GM23248 (cell line): ENCODE data around the gene CCL22. TPM values are rescaled to one million over a fixed set of nuclear protein-coding genes. Genes with fewer than 3 reads are reported as not detected.
"Not testable (repeated sequence)": the region's sequence is repeated elsewhere in the genome, so short reads cannot be mapped to it uniquely, and the experiment has no call there.

Experiments used
- DNase-seq: peaks from one replicate; pipeline ENCODE4 v3.0.0-alpha.2; 2015
- H2AFZ ChIP-seq: fragments of 200-600 bp; sonication (generic); 2 replicates; pipeline ENCODE4 v1.6.1; 2016; ENCODE audit warnings: antibody characterized with exemption
- H3F3A ChIP-seq: fragments of 200-600 bp; sonication (generic); 2 replicates; pipeline ENCODE4 v1.6.1; 2016; ENCODE audit warnings: mild to moderate bottlenecking, antibody characterized with exemption, mixed run types; ENCODE audit not compliant: insufficient read depth
- H3K27ac ChIP-seq: fragments of 200-600 bp; sonication (generic); 2 replicates; pipeline ENCODE4 v1.5.1; 2016; ENCODE audit warnings: mild to moderate bottlenecking
- H3K27me3 ChIP-seq: fragments of 200-600 bp; sonication (generic); replicated peaks from 2 replicates; pipeline ENCODE4 v1.6.1; 2016; ENCODE audit warnings: mild to moderate bottlenecking; ENCODE audit not compliant: insufficient read depth
- H3K36me3 ChIP-seq: fragments of 200-600 bp; sonication (generic); 2 replicates; pipeline ENCODE4 v1.6.1; 2016; ENCODE audit warnings: low read depth, mild to moderate bottlenecking
- H3K4me1 ChIP-seq: fragments of 200-600 bp; sonication (generic); 2 replicates; pipeline ENCODE4 v1.6.1; 2016; ENCODE audit warnings: mild to moderate bottlenecking; ENCODE audit not compliant: insufficient read depth
- H3K4me2 ChIP-seq: fragments of 200-600 bp; sonication (generic); one replicate; pipeline ENCODE4 v1.6.1; 2016; ENCODE audit warnings: mild to moderate bottlenecking; ENCODE audit not compliant: unreplicated experiment
- H3K4me3 ChIP-seq: fragments of 200-600 bp; sonication (generic); 2 replicates; pipeline ENCODE4 v1.5.1; 2016; ENCODE audit warnings: mild to moderate bottlenecking
- H3K79me2 ChIP-seq: fragments of 200-600 bp; sonication (generic); 2 replicates; pipeline ENCODE4 v1.6.1; 2016; ENCODE audit warnings: mild to moderate bottlenecking; ENCODE audit not compliant: insufficient read depth
- H3K9ac ChIP-seq: fragments of 200-600 bp; sonication (generic); 2 replicates; pipeline ENCODE4 v1.6.1; 2016; ENCODE audit warnings: mild to moderate bottlenecking
- H3K9me2 ChIP-seq: fragments of 200-600 bp; sonication (generic); 2 replicates; pipeline ENCODE4 v1.6.1; 2016; ENCODE audit warnings: mixed run types, mild to moderate bottlenecking, moderate library complexity; ENCODE audit not compliant: insufficient read depth
- H3K9me3 ChIP-seq: fragments of 200-600 bp; sonication (generic); one replicate; pipeline ENCODE4 v1.6.1; 2017; ENCODE audit warnings: low read depth
- H4K20me1 ChIP-seq: fragments of 200-600 bp; sonication (generic); 2 replicates; pipeline ENCODE4 v1.6.0; 2016; ENCODE audit not compliant: insufficient read depth
- EZH2 ChIP-seq: fragments of 200-600 bp; sonication (generic); IDR thresholded peaks from 2 replicates; pipeline ENCODE4 v1.6.1; 2018; ENCODE audit warnings: antibody characterized with exemption, mild to moderate bottlenecking; ENCODE audit not compliant: insufficient read depth, poor library complexity, severe bottlenecking
- EZH2phosphoT487 ChIP-seq: fragments of 200-600 bp; sonication (generic); IDR thresholded peaks from 2 replicates; pipeline ENCODE4 v1.6.1; 2018; ENCODE audit warnings: antibody characterized with exemption, moderate library complexity, mild to moderate bottlenecking, low read depth; ENCODE audit not compliant: insufficient read depth
- WGBS, 2 experiments: methylation state at CpG; one replicate each; pipeline ENCODE4 v1.1.6; 2015 to 2017; ENCODE audit warnings: low lambda C conversion rate in 2 of 2, low coverage in 1 of 2; ENCODE audit errors: missing lambda C conversion rate in 2 of 2; 5-methylcytosine and 5-hydroxymethylcytosine counted together
- in situ Hi-C: fragments of 300-500 bp; cut with MboI; formaldehyde crosslinking; loops from 2 replicates; pipeline ENCODE4 v1.15.0; 2020
- polyA plus RNA-seq: library from polyadenylated mRNA; unstranded; fragments of >200 nt; fragmentation: Nextera tagmentation; extraction: Ambion mirVana; gene quantifications from 2 replicates; pipeline ENCODE4 v1.2.1, GENCODE V29; 2016
- total RNA-seq: library from RNA; depleted of rRNA; stranded (reverse); fragments of >200 nt; shearing (Covaris generic); gene quantifications from 2 replicates; pipeline ENCODE4 v1.2.3, GENCODE V29; 2014

Gene CCL22
- total and polyA plus RNA-seq, 2 experiments from 2014 or later: 0.10 TPM; not detected in 1

DNA sequence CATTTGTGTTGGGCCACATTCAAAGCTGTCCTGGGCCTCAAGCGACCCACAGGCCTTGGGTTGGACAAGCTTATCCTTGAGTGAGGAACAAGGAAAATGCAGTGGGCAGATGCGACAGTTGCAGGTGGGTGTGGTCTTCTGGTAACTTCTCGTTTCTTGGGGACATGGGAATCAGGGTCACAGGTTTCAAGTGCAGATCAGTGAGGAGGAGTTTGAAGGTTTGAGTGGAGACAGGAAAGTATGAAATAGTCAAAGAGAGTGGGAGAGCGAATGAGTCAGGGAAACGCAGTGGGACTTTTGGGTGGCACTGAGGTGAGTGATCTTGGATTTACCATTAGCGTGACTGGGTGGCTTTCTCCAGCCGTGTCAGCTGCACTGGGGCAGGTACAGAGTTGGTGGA, 15.4 kb upstream of the CCL22 start:
- Histone ChIP-seq H3F3A (peaks cover 23% of the 10 kb centered on the region), H3K27me3 (peaks cover 54% of the 10 kb centered on the region), H3K4me1 (peaks cover 20% of the 10 kb centered on the region), H3K36me3 (no peaks in the 10 kb centered on the region), H3K9me3 (no peaks in the 10 kb centered on the region), H3K79me2 (no peaks in the 10 kb centered on the region), H2AFZ (no peak overlapping the region), H3K4me2 (no peak overlapping the region), H3K9ac (no peak overlapping the region), H3K27ac (no peak overlapping the region), H4K20me1 (no peaks in the 10 kb centered on the region), H3K4me3 (no peak overlapping the region), H3K9me2 (no peaks in the 10 kb centered on the region)
- no peak for DNase-seq
- WGBS, 2 experiments: 93 to 94% methylated on average over 7 of the region's 7 CpGs
- in situ Hi-C loops: no loop called here
- TF ChIP-seq EZH2phosphoT487 (no peak), EZH2 (no peak)

DNA sequence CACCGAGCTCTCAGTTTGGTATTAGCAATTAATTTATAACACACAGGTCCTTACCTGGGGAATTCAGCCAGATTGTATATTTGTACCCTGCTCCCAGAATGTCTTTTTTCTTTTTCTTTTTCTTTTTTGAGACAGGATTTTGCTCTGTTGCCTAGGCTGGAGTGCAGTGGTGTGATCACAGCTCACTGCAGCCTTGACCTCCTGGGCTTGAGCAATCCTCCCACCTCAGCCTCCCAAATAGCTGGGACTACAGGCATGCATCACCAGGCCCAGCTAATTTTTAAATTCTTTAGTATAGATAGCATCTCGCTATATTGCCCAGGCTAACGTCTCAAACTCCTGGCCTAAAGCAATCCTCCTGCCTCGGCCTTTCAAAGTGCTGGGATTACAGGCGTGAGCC, 14.5 kb upstream of the CCL22 start:
- not testable (repeated sequence) for H2AFZ ChIP-seq, H3K9me2 ChIP-seq

DNA sequence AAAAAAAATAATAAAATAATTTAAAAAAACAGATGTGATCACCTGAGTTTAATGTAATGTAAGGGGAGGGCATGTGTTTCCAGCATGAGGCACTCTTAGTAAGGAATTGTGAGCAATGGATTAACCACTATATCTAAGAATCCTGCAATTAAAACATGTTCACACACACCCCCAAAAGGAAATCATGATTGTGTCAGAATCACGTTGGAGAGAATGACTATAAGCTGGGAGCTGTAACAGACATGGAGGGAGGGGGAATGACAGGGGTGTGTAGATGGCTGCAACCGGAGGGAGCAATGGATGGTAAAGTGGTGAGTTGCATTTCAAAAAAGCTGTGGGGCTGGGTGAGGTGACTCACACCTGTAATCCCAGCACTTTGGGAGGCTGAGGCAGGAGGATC, 13.6 kb upstream of the CCL22 start:
- 40 to 44% methylated on average over 2 of the region's 2 CpGs for WGBS, 2 experiments
- no peaks in the 10 kb centered on the region for H3K9me3 ChIP-seq
- no peaks in the 10 kb centered on the region for H3K9me2 ChIP-seq
- DNase-seq: no peak
- TF ChIP-seq EZH2phosphoT487 (no peak), EZH2 (no peak)
- peaks cover 23% of the 10 kb centered on the region for H3F3A ChIP-seq
- in situ Hi-C loops: no loop called here
- H3K9ac ChIP-seq: no peak overlapping the region
- H3K4me2 ChIP-seq: no peak overlapping the region
- H3K27ac ChIP-seq: no peak overlapping the region
- H3K4me3 ChIP-seq: no peak overlapping the region
- H3K79me2 ChIP-seq: no peaks in the 10 kb centered on the region
- peaks cover 59% of the 10 kb centered on the region for H3K27me3 ChIP-seq
- no peak overlapping the region for H2AFZ ChIP-seq
- H3K4me1 ChIP-seq: peaks cover 14% of the 10 kb centered on the region
- H4K20me1 ChIP-seq: no peaks in the 10 kb centered on the region
- H3K36me3 ChIP-seq: no peaks in the 10 kb centered on the region

More for the DNA sequence above, 14.5 kb upstream of the CCL22 start:
- in situ Hi-C loops, H3K4me3 ChIP-seq, H3K9ac ChIP-seq, H3K36me3 ChIP-seq, H3K9me3 ChIP-seq, H4K20me1 ChIP-seq, DNase-seq, H3K4me2 ChIP-seq, H3K79me2 ChIP-seq, H3K27ac ChIP-seq: not testable (repeated sequence)
- Histone ChIP-seq H3K27me3 (peaks cover 54% of the 10 kb centered on the region), H3K4me1 (peaks cover 19% of the 10 kb centered on the region), H3F3A (peaks cover 23% of the 10 kb centered on the region)
- WGBS, 2 experiments: 94% methylated on average over 5 of the region's 5 CpGs

DNA sequence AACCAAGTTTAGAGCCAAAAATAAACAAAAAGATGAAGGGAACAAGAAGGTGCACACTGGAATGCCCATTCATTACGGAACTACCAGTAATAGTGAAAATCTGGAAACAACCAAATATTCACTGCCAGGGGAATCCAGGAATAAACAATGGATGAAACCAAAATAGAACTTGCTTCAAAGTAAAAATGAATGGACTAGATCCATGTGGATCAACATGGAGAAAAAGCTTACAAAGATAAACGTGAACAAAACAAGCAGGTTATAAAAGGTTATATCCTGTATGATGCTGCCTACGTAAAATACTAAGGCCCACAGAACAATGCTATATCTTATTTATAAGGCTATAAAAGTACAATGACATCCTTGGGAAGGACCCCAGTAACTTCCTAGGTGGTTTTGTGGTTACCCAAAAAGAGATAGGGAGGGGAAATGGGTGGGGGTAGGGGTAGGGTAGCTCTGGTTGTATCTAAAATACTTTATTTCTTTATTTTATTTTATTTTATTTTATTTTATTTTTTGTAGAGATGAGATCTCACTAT, 12.8 kb upstream of the CCL22 start:
- no peaks in the 10 kb centered on the region for H3K9me2 ChIP-seq
- 61 to 65% methylated on average over 3 of the region's 3 CpGs for WGBS, 2 experiments
- in situ Hi-C loops: no loop called here
- H3K9me3 ChIP-seq: no peaks in the 10 kb centered on the region
- no peak overlapping the region for H3K4me3 ChIP-seq
- H4K20me1 ChIP-seq: no peaks in the 10 kb centered on the region
- H3K4me2 ChIP-seq: no peak overlapping the region
- peaks cover 18% of the 10 kb centered on the region for H3F3A ChIP-seq
- peaks cover 12% of the 10 kb centered on the region for H3K4me1 ChIP-seq
- H3K9ac ChIP-seq: no peak overlapping the region
- no peaks in the 10 kb centered on the region for H3K36me3 ChIP-seq
- no peak overlapping the region for H3K27ac ChIP-seq
- no peak overlapping the region for H2AFZ ChIP-seq
- peaks cover 60% of the 10 kb centered on the region for H3K27me3 ChIP-seq
- no peak for DNase-seq
- H3K79me2 ChIP-seq: no peaks in the 10 kb centered on the region
- no peak for TF ChIP-seq EZH2
- TF ChIP-seq EZH2phosphoT487: no peak

DNA sequence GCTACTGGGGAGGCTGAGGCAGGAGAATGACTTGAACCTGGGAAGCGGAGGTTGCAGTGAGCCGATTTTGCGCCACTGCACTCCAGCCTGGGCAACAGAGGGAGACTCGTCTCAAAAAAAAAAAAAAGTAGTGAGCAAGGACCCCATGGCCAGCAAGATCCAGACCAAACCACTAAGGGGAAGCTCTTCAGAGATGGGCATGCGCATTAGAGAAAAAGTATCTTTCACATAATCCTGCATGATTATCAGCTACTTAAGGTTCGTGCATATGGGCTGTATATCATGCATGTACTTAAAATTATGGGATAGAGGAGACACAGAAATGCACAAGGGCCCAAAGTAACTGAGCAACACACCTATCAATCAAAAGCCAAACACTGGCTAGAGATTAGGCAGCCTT, 10.7 kb upstream of the CCL22 start:
- peaks cover 66% of the 10 kb centered on the region for H3K27me3 ChIP-seq
- H3K4me1 ChIP-seq: no peaks in the 10 kb centered on the region
- H3K9me2 ChIP-seq: no peaks in the 10 kb centered on the region
- DNase-seq: no peak
- H3K36me3 ChIP-seq: no peaks in the 10 kb centered on the region
- TF ChIP-seq EZH2: no peak
- TF ChIP-seq EZH2phosphoT487: no peak
- H3K4me2 ChIP-seq: no peak overlapping the region
- no peak overlapping the region for H3K27ac ChIP-seq
- H3K4me3 ChIP-seq: no peak overlapping the region
- in situ Hi-C loops: no loop called here
- no peaks in the 10 kb centered on the region for H4K20me1 ChIP-seq
- H2AFZ ChIP-seq: no peak overlapping the region
- 64 to 76% methylated on average over 6 of the region's 6 CpGs for WGBS, 2 experiments
- no peaks in the 10 kb centered on the region for H3K9me3 ChIP-seq
- no peaks in the 10 kb centered on the region for H3K79me2 ChIP-seq
- no peak overlapping the region for H3K9ac ChIP-seq
- H3F3A ChIP-seq: no peaks in the 10 kb centered on the region
